ENCODE results near the gene FBXO9. TPM values are rescaled to one million over a fixed set of nuclear protein-coding genes. Genes with fewer than 3 reads are reported as not detected.

Gene FBXO9
- total RNA-seq, 4 donors from 2014 or later: 58.5 to 95.5 (median 73.1) TPM

- intact Hi-C loops (cut with DNase I): no loop called here
- DNase-seq (ENCODE audit: extremely low spot score): no peak
- TF ChIP-seq POLR2A (IDR thresholded peaks at IDR 0.05; ENCODE audit: low read depth) (no peak), CTCF (IDR thresholded peaks at IDR 0.05) (no peak), POLR2AphosphoS5 (IDR thresholded peaks at IDR 0.05) (no peak), EP300 (IDR thresholded peaks at IDR 0.05) (no peak)
- no peak overlapping the region for H3K27ac ChIP-seq (replicated peaks in 1 of 4)
- WGBS: 73% methylated on average over 3 of the region's 3 CpGs
- H3K4me1 ChIP-seq: peaks cover 21 to 25% (median 22%) of the 10 kb centered on the region in 4 donors
- no peaks in the 10 kb centered on the region for H3K27me3 ChIP-seq
- H3K4me3 ChIP-seq: no peak overlapping the region
- peaks cover 11 to 70% (median 50%) of the 10 kb centered on the region in 4 donors for H3K36me3 ChIP-seq
- no peaks in the 10 kb centered on the region for H3K9me3 ChIP-seq
These were observed 35.4 kb upstream of the FBXO9 start for GRCh38 chr6:53029761-53030160.

- intact Hi-C loops (cut with DNase I): no loop called here
- no peaks in the 10 kb centered on the region for H3K9me3 ChIP-seq
- no peak overlapping the region for H3K4me3 ChIP-seq
- peaks cover 9 to 70% (median 47%) of the 10 kb centered on the region in 4 donors for H3K36me3 ChIP-seq
- peaks cover 32 to 35% (median 34%) of the 10 kb centered on the region in 4 donors for H3K4me1 ChIP-seq
- TF ChIP-seq CTCF (IDR thresholded peaks at IDR 0.05) (no peak), POLR2AphosphoS5 (IDR thresholded peaks at IDR 0.05) (no peak), EP300 (IDR thresholded peaks at IDR 0.05) (no peak)
- no peak overlapping the region for H3K27ac ChIP-seq (replicated peaks in 1 of 4)
- WGBS: 94% methylated on average over 4 of the region's 4 CpGs
- DNase-seq (ENCODE audit: extremely low spot score): no peak
- H3K27me3 ChIP-seq: no peaks in the 10 kb centered on the region
These were observed 33.9 kb upstream of the FBXO9 start for GRCh38 chr6:53031281-53031680.

GRCh38 chr6:53032849-53033248 is 32.4 kb upstream of the FBXO9 start:
- H3K36me3 ChIP-seq: peaks cover 0 to 64% (median 46%) of the 10 kb centered on the region in 4 donors

GRCh38 chr6:53033764-53034163 is 31.4 kb upstream of the FBXO9 start:
- H3K9me3 ChIP-seq: no peaks in the 10 kb centered on the region
- intact Hi-C loops (cut with DNase I): no loop called here
- WGBS: 22% methylated on average over 4 of the region's 4 CpGs
- DNase-seq (ENCODE audit: extremely low spot score): no peak
- no peaks in the 10 kb centered on the region for H3K27me3 ChIP-seq
- peaks cover 0 to 61% (median 40%) of the 10 kb centered on the region in 4 donors for H3K36me3 ChIP-seq
- no peak for TF ChIP-seq POLR2AphosphoS5 (IDR thresholded peaks at IDR 0.05)
- TF ChIP-seq CTCF (IDR thresholded peaks at IDR 0.05): no peak
- no peak for TF ChIP-seq EP300 (IDR thresholded peaks at IDR 0.05)
- no peak for TF ChIP-seq POLR2A (IDR thresholded peaks at IDR 0.05; ENCODE audit: low read depth)
- H3K27ac ChIP-seq (replicated peaks in 1 of 4): peak overlapping the region; percentile 60 to 76 (median 64)
- no peak overlapping the region for H3K4me3 ChIP-seq
- peaks cover 32 to 37% (median 34%) of the 10 kb centered on the region in 4 donors for H3K4me1 ChIP-seq

More at GRCh38 chr6:53032849-53033248, 32.4 kb upstream of the FBXO9 start:
- no peak for DNase-seq (ENCODE audit: extremely low spot score)
- no peaks in the 10 kb centered on the region for H3K27me3 ChIP-seq
- no peak for TF ChIP-seq EP300 (IDR thresholded peaks at IDR 0.05)
- TF ChIP-seq POLR2AphosphoS5 (IDR thresholded peaks at IDR 0.05): no peak
- no peak for TF ChIP-seq POLR2A (IDR thresholded peaks at IDR 0.05; ENCODE audit: low read depth)
- TF ChIP-seq CTCF (IDR thresholded peaks at IDR 0.05): no peak
- intact Hi-C loops (cut with DNase I): no loop called here
- no peaks in the 10 kb centered on the region for H3K9me3 ChIP-seq
- H3K4me3 ChIP-seq: no peak overlapping the region
- peak overlapping the region; percentile 60 to 76 (median 64) for H3K27ac ChIP-seq (replicated peaks in 1 of 4)
- WGBS: 51% methylated on average over 4 of the region's 4 CpGs
- peaks cover 32 to 37% (median 34%) of the 10 kb centered on the region in 4 donors for H3K4me1 ChIP-seq
